HG03097 (cell line): ENCODE results near the gene HDGFL1.

ENCODE experiments used
- ATAC-seq: cut with Tn5 transposase; IDR thresholded peaks from one replicate; pipeline ENCODE4 v1.9.1; 2021; ENCODE audit not compliant: unreplicated experiment, low FRiP score

HDGFL1 gene

GRCh38 chr6:22569281-22570184 lies at the start of gene HDGFL1:
HDGFL1 (plus strand) TSS chr6:22569566; CDS start chr6:22569576, 10 bp downstream.
- no peak for ATAC-seq

- ATAC-seq = no peak
These were observed 48.3 kb upstream of the HDGFL1 start for GRCh38 chr6:22521035-22521434.

DNA sequence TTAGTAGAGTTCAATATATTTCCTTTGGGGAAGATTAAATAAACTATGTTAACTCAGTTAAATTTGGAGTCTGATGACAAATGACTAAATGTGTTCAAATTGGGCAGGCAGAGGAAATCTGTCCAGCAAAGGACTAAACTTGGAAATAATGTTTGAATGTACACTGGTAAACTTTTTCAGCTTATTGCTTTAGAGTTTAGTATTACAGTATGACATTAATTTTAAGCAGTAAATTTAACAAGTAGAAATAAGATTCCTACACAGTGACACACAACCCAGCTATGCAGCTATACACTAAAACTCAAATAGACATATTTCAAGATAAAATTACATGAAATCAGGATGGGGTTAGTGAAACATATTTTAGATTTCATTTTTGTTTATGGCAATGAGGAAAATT lies 42.6 kb upstream of the HDGFL1 start:
- ATAC-seq = no peak

GRCh38 chr6:22529866-22530265 lies 39.5 kb upstream of the HDGFL1 start:
- ATAC-seq = no peak

DNA sequence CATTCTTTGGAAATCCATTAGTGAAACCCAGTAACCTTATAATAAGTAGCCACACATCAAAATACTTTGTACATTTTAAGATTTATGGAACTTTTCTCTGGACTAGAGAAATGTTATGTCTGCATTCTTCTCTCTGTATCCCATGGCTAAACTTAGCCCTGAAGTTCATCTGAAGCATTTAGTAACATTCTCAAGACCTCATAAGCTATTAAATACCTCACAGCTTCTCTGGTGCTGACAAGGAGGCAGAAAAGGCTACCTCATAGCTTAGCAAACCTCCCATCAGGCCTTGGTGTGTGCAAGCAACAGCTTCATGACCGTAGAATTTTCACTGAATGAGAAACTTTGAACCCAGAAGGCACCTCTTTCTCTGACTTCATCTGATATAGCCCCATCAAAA lies 38.9 kb upstream of the HDGFL1 start:
- no peak for ATAC-seq

DNA sequence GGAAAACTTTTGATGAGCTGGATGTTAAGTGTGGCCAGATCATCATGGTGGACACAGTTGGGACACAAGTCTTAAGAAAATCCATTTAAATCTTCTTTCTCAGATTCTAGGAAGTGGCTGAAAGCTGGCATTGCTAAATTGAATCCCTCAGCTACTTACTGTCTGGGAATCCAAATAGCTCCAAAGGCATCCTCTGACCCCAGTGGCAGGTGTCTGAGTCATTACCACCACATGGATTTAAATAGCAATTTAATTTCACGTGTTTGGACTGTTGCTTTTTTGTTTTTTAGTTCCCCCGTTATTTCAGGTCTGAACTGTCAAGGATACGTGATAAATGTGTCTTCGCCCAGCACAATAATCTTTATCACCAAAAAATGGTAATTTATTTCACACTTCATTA lies 33.2 kb upstream of the HDGFL1 start:
- no peak for ATAC-seq

DNA sequence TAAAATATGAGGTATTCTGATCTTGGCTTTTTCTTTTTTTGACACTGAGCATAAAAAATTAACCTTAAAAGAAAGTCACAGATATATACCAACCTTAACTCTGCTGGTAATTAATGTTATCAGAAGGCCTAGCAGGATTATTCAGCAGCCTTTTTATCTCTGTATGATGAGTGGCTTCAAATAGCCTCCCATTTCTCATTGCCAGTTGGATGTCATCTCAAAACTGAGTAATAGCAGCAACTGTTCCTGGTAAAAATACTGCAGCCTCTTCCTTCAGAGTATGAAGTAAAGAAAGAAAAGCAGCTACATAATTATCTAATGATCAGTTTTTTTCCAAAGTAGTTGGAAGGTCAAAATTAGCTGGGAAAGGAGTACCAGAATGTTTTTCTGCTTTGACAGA lies 24.9 kb upstream of the HDGFL1 start:
- no peak for ATAC-seq

DNA sequence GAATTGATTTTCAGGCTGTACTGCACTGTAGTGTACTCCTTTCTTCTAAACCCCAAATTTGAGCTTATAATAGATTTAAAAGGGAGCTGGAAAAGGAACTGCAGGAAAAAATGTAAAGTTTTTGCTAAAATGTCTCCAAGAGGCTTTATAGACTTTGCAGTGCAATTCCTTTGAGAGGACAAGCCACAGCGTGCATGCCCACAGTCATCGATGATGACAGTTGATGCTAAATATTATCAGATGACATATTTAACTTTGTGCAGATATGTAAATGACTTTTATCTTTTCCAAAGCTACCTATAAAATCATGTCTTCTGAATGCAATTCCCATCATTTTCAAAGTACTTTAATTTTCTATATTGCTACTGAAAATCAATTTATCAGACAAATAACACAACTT lies 24.3 kb upstream of the HDGFL1 start:
- no peak for ATAC-seq

GRCh38 chr6:22546236-22546635 lies 23.1 kb upstream of the HDGFL1 start:
- ATAC-seq = no peak

DNA sequence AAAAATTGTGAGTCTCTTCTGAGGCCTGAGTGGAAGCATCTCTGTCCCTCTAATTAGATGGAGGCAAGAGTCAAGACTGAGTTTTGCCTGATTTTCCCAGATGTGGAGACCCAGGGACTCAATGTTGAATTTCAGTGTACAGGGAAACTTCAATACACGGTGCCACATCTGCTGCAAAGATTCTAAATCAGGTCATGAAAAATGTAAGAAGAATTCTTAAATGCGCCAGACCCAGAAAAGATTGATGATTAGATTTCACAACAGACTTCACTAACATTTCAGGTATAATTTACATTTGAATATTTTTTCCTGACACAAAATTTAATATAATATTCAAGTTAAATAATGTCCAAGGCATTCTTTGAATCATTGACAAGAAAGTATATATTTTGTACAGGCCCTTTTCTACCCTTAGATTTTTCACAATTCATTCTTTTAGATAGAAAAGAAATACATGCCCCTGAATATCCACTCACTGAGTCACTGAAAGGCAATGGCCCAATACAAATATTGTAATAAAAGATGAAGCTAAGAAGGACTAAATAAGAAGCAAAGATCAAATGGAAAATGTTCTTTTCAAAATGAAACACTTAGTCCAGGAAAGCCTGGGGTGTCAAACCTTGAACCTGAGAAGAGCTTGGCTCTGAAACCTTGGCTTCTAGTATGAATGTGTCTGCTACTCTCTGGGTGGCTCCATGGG lies 18.2 kb upstream of the HDGFL1 start:
- no peak for ATAC-seq

- ATAC-seq = no peak
These were observed 13.1 kb upstream of the HDGFL1 start for GRCh38 chr6:22556266-22556665.

DNA sequence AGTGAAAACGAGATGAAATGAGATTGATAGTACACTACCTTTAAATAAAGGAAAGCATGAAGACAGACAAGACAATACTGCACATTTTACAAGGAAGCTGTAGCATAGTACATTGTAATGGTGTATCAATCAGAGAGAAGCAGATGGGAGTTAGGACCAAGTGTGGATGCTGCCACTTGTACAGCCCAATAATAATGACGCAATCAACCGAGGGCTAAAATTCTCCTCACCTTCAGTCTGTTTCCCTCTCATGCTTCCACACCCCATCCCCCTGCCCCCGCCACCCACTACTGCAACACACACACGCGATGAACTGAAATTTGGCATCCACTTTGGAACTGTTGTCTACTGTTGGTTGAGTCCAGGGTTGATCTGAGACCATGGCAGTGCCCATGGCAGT lies 12.4 kb upstream of the HDGFL1 start:
- no peak for ATAC-seq

DNA sequence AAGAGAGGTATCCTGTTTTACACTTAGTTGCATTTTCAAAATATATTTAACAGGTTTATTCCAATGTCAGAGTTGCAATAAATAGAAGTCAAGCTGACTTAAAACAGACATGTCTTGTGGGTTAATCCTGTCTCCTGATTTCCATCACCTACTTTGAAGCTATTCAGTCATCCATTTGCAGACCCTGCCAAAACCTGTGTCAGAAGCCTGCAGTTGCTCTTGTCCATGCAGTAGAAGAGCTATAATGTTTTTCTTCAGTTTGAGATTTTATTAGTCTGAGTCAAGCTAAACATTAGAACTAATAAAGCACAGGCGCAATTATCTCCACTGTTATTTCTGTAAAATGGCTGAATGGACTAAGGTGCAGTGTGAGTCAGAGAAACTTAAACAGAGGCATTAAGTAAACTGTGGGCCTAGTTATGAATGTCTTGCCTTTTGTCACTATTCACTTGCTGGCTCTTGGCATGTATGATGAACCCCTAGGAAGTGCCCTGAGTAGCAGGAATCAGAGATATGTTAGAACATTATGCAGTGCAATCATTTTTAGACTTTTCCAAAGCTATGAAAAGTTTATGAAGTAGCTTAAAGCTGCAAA lies 11.0 kb upstream of the HDGFL1 start:
- no peak for ATAC-seq

DNA sequence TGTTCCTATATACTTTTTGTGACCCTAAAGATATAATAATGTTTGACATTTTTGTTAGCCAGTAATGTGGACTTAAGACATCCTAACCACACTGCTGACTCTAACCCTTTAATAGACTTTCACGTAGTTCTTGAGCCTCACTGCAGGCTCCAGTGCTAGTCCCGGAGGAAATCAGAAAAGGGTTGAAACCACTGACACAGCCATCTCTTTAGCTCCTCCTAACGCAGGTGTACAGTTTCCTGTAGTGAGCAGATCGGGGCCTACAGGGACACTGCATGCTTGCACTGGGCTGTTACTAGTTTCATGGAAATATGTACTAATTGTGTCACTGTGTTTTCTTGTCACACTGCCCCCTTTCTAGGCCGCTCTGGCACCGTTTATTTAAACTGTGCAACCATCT lies 512 bp upstream of the HDGFL1 start:
- no peak for ATAC-seq

GRCh38 chr6:22570185-22570551 lies 802 bp downstream of the HDGFL1 start:
- no peak for ATAC-seq

GRCh38 chr6:22575190-22575589 lies 5.8 kb downstream of the HDGFL1 start:
- ATAC-seq = no peak

GRCh38 chr6:22579439-22579838 lies 10.1 kb downstream of the HDGFL1 start:
- ATAC-seq = no peak

DNA sequence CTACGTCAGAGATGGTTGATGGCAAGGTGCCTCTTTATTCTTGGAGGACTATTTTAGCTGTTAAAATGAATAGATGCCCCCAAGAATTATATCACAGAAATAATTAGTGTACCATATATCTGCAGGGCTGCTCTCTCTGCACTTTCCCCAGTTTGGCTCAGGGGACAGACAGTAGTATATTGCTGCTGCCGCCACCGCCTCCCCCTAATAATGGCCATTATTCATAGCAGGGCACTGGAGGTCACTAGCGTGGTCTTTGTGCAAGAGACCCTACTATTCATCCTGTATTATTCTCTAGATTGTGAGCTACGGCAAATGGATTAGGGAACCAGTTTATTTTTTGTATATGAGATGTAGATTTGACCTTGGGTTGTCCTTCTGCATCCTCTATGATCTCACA lies 11.0 kb downstream of the HDGFL1 start:
- no peak for ATAC-seq

DNA sequence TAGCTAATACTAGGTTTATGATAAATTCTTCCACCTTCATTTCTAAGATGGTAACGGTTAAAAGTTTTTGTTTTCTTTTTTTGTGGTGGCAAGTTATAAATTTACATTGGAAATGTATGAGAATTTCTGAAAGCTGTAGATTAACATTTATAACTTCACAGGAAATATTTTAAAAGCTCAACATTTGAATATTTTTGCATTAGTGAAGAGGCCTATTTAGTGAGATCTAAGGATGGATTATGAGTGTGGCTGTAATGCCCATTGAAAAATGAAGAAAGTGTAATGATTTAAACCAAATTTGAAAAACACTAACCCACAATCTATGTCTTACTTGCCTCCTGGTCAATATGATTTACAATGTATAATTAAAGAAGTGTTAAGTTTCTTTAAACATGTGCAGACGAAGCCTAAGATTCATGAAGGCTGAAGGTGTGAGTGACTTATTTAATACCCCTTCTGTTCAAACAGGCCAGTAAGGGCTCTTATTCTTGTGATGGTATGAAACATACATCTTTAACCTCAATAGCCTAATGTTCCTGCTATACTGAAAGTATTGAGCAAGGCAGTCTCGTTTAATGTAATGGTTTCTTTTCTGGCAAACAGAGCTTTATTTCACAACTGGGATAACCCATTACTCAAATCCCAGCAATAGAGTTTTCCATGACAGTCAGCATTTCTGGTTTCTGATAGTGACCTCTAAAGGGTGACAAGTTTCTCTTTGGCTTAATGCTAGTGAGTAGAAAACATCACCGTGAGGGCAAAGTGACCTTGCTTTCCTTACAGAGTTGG lies 13.2 kb downstream of the HDGFL1 start:
- ATAC-seq = no peak

DNA sequence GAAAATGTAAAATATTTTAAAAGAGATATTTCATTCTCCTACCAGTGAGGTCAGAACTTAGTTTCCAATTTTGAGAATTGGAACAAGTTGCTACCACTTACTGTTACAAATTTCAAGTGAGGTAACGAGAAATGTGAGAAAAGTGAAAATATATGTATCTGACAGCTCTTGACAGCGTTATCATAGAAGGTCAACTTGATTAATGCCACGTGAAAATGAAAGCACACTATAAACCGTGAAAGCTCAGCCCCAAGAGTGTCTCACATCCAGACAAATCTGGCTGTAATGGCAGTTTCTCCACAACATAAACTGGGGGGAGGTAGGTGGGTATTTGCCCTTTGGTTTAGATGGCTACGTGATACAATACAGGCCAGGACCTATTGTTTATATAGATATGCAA lies 13.9 kb downstream of the HDGFL1 start:
- ATAC-seq = no peak

GRCh38 chr6:22583927-22584326 lies 14.6 kb downstream of the HDGFL1 start:
- no peak for ATAC-seq
